H1 (cell line): Measurements from ENCODE around the gene WDR59. TPM values are rescaled to one million over a fixed set of nuclear protein-coding genes. Genes with fewer than 3 reads are reported as not detected.

Experiments
- E2F6 ChIP-seq: IDR thresholded peaks from 2 replicates; pipeline ENCODE4 v1.6.1; 2012; ENCODE audit warnings: inconsistent platforms
- EP300 ChIP-seq, 2 experiments: IDR thresholded peaks; 1 replicate in 1 of 2; 2 replicates in 1 of 2; pipeline ENCODE4 v1.6.1; 2011 to 2012; ENCODE audit warnings: low read depth in 2 of 2, low read length in 2 of 2, mild to moderate bottlenecking in 2 of 2, borderline replicate concordance in 1 of 2, inconsistent platforms in 1 of 2, moderate library complexity in 1 of 2
- NANOG ChIP-seq: IDR thresholded peaks from 2 replicates; pipeline ENCODE4 v1.6.1; 2011; ENCODE audit warnings: low read length, low read depth, mild to moderate bottlenecking, inconsistent platforms; ENCODE audit not compliant: insufficient read depth, poor library complexity, severe bottlenecking
- NRF1 ChIP-seq: IDR thresholded peaks from 2 replicates; pipeline ENCODE4 v1.6.1; 2011; ENCODE audit warnings: mild to moderate bottlenecking, low read depth, low read length, improper control_type of control experiment
- polyA plus RNA-seq, 7 experiments: library from polyadenylated mRNA; depleted of rRNA in 3 of 7; stranded (reverse) in 5 of 7; unstranded in 2 of 7; fragments of >200 nt in 5 of 7; fragments of 200-250 nt in 2 of 7; gene quantifications; 1 replicate in 5 of 7; 2 replicates in 1 of 7; 4 replicates in 1 of 7; pipeline versions ENCODE4 v1.2.1 to v1.2.3, GENCODE V29; 2011 to 2013; ENCODE audit warnings: missing spikeins in 2 of 7, mixed read lengths in 2 of 7
- total RNA-seq: library from RNA; stranded (reverse); fragmentation: NEBNext Ultra II Directional; extraction: Animal tissue kit (Norgen Biotek cat#: 25700); gene quantifications from 2 replicates; pipeline ENCODE4 v1.2.1, GENCODE V29; 2021

WDR59 gene
- total and polyA plus RNA-seq, 2 of the 8 experiments (the other 6 are each of a cell fraction or from before 2014, with no cell fraction given): 84.2 to 124 TPM

GRCh38 chr16:74841904-74842303, 143.0 kb downstream of the WDR59 start (continued):
- TF ChIP-seq NANOG (no peak), NRF1 (no peak), EP300 (IDR thresholded peaks at IDR 0.05; ENCODE audit: borderline replicate concordance in 1 of 2, low read depth in 2 of 2, low read length in 2 of 2) (no peak), E2F6 (no peak)
